Measurements from ENCODE around the gene CEP104.
"Not testable (repeated sequence)": the region's sequence is repeated elsewhere in the genome, so short reads cannot be mapped to it uniquely, and the experiment has no call there.

CEP104 gene

GRCh38 chr1:3814065-3814464 lies 42.9 kb downstream of the CEP104 start:
- no peak for DNase-seq (ENCODE audit: low read depth)
- in situ Hi-C loops (cut with HindIII; ENCODE audit: low sequenced_read_pairs) = no loop called here
- no peak overlapping the region for H3K4me3 ChIP-seq (ENCODE audit: low read depth, low read length)
- TF ChIP-seq CTCF (IDR thresholded peaks at IDR 0.05; ENCODE audit: low read depth, low read length, missing control alignments) = no peak

GRCh38 chr1:3811595-3811911 lies 45.5 kb downstream of the CEP104 start:
- in situ Hi-C loops (cut with HindIII; ENCODE audit: low sequenced_read_pairs) = no loop called here
- no peak for DNase-seq (ENCODE audit: low read depth)
- TF ChIP-seq CTCF (IDR thresholded peaks at IDR 0.05; ENCODE audit: low read depth, low read length, missing control alignments) = no peak
- H3K4me3 ChIP-seq (ENCODE audit: low read depth, low read length) = no peak overlapping the region

GRCh38 chr1:3810149-3810761 lies 46.8 kb downstream of the CEP104 start:
- in situ Hi-C loops (cut with HindIII; ENCODE audit: low sequenced_read_pairs); H3K4me3 ChIP-seq (ENCODE audit: low read depth, low read length); DNase-seq (ENCODE audit: low read depth): not testable (repeated sequence)

GRCh38 chr1:3809680-3810079 lies 47.3 kb downstream of the CEP104 start:
- no peak for TF ChIP-seq CTCF (IDR thresholded peaks at IDR 0.05; ENCODE audit: low read depth, low read length, missing control alignments)
- in situ Hi-C loops (cut with HindIII; ENCODE audit: low sequenced_read_pairs) = no loop called here
- no peak for DNase-seq (ENCODE audit: low read depth)
- H3K4me3 ChIP-seq (ENCODE audit: low read depth, low read length) = no peak overlapping the region

GRCh38 chr1:3807769-3808168 lies 49.2 kb downstream of the CEP104 start:
- no peak for DNase-seq (ENCODE audit: low read depth)
- H3K4me3 ChIP-seq (ENCODE audit: low read depth, low read length) = no peak overlapping the region
- no peak for TF ChIP-seq CTCF (IDR thresholded peaks at IDR 0.05; ENCODE audit: low read depth, low read length, missing control alignments)
- in situ Hi-C loops (cut with HindIII; ENCODE audit: low sequenced_read_pairs) = no loop called here

GRCh38 chr1:3805038-3805437 lies 52.0 kb downstream of the CEP104 start:
- no peak for TF ChIP-seq CTCF (IDR thresholded peaks at IDR 0.05; ENCODE audit: low read depth, low read length, missing control alignments)
- in situ Hi-C loops (cut with HindIII; ENCODE audit: low sequenced_read_pairs) = no loop called here
- no peak for DNase-seq (ENCODE audit: low read depth)
- H3K4me3 ChIP-seq (ENCODE audit: low read depth, low read length) = no peak overlapping the region

GRCh38 chr1:3804627-3804944 lies 52.4 kb downstream of the CEP104 start:
- in situ Hi-C loops (cut with HindIII; ENCODE audit: low sequenced_read_pairs); H3K4me3 ChIP-seq (ENCODE audit: low read depth, low read length): not testable (repeated sequence)

More at GRCh38 chr1:3804627-3804944, 52.4 kb downstream of the CEP104 start:
- DNase-seq (ENCODE audit: low read depth) = not testable (repeated sequence)

Measured in astrocyte of the cerebellum (primary cell).